Thyroid gland (tissue), 4 donors: ENCODE data around the gene IKZF4.

ENCODE experiments used
- POLR2A ChIP-seq, 2 donors: fragments of 450-650 bp; IDR thresholded peaks; one replicate each; pipeline ENCODE4 v1.6.1; 2017; ENCODE audit warnings: antibody characterized with exemption in 2 of 2, mild to moderate bottlenecking in 2 of 2, moderate library complexity in 1 of 2
- TF ChIP-seq, protein P1 (sequence below), 6 experiments: fragments of 200-600 bp in 3 of 6; fragments of 450-650 bp in 3 of 6; sonication (generic) in 3 of 6; IDR thresholded peaks; one replicate each; pipeline ENCODE4 v1.5.1; 2016 to 2019; ENCODE audit warnings: antibody characterized with exemption in 6 of 6, mild to moderate bottlenecking in 2 of 6, inconsistent platforms in 1 of 6, moderate library complexity in 1 of 6

GRCh38 chr12:56031987-56032386 is 11.1 kb downstream of the IKZF4 start:
- TF ChIP-seq, protein P1, sequence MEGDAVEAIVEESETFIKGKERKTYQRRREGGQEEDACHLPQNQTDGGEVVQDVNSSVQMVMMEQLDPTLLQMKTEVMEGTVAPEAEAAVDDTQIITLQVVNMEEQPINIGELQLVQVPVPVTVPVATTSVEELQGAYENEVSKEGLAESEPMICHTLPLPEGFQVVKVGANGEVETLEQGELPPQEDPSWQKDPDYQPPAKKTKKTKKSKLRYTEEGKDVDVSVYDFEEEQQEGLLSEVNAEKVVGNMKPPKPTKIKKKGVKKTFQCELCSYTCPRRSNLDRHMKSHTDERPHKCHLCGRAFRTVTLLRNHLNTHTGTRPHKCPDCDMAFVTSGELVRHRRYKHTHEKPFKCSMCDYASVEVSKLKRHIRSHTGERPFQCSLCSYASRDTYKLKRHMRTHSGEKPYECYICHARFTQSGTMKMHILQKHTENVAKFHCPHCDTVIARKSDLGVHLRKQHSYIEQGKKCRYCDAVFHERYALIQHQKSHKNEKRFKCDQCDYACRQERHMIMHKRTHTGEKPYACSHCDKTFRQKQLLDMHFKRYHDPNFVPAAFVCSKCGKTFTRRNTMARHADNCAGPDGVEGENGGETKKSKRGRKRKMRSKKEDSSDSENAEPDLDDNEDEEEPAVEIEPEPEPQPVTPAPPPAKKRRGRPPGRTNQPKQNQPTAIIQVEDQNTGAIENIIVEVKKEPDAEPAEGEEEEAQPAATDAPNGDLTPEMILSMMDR (IDR thresholded peaks at IDR 0.05): no peak
- no peak for TF ChIP-seq POLR2A (IDR thresholded peaks at IDR 0.05)
